Daoy (cell line): Measurements from ENCODE around the gene ASAP2. TPM values are rescaled to one million over a fixed set of nuclear protein-coding genes. Genes with fewer than 3 reads are reported as not detected.

Experiments used
- DNase-seq: peaks from one replicate; pipeline ENCODE4 v3.0.0-alpha.2; 2015; ENCODE audit warnings: low read depth
- total RNA-seq: library from RNA; depleted of rRNA; stranded (reverse); fragments of >200 nt; shearing (Covaris generic); gene quantifications from 2 replicates; pipeline ENCODE4 v1.2.3, GENCODE V29; 2014; rRNA removed

Gene ASAP2
- 20.3 and 22.7 TPM in 2 replicates for total RNA-seq

GRCh38 chr2:9205963-9206948 is at the start of gene ASAP2:
TSS of gene ASAP2 (plus strand) at chr2:9206812. CDS start at chr2:9207105, 293 bp downstream.
- peak; percentile 90 for DNase-seq

GRCh38 chr2:9158786-9159779 is 47.5 kb upstream of the ASAP2 start:
- no peak for DNase-seq

GRCh38 chr2:9160732-9161131 is 45.9 kb upstream of the ASAP2 start:
- no peak for DNase-seq

DNA sequence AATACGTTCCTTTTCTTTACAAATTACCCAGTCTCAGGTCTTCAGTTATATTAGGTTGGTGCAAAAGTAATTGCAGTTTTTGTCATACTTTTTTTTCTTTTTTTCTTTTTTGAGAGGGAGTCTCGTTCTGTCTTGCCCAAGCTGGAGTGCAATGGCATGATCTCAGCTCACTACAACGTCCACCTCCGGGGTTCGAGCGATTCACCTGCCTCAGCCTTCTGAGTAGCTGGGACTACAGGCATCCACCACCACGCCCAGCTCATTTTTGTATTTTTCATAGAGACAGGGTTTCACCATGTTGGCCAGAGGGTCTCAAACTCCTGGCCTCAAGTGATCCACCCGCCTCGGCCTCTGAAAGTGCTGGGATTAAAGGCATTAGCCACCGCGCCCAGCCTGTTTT is 43.8 kb upstream of the ASAP2 start:
- DNase-seq = no peak

- no peak for DNase-seq
These were observed 43.1 kb upstream of the ASAP2 start for GRCh38 chr2:9163306-9164111.

DNA sequence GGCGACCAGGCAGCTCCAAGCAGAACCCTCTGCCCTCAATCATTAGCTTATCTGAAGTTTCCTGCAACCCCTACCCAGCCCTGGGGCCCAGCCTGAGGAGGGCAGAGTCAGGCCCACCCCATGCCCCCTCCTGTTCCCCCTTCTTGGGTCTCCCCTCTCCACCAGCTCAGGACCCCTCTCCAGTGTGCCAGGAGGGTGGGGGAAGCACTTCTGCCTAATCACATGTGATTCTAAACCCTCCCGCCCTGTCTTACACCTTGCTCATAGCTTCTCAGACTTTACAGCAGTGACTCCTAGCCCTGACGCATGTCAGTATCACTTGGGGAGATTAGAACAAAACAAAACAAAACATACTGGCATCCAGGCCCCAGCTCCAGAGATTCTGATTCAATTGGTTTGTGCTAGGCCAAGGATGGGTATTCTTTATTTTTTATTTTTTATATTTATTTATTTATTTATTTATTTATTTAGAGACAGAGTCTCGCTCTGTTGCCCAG is 42.5 kb upstream of the ASAP2 start:
- no peak for DNase-seq

DNA sequence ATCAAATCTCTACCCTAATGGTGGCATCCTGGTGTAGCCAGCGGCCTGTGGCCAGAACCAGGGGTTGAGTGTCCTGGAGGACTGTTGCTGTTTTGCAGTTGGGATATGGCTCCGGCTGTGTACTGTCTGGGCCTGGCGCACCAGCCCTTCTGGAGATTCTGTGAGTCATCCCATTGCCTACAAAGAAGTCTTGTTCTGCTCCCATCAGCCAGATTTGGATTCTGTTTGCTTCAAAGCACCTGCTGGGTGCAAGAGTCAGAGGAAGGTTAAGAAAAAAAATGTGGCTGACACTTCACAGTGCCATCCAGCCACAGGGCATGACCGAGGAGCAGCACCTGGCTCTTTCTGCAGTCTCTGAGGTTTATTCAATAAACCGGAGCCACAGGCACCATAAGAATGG is 41.0 kb upstream of the ASAP2 start:
- peak; percentile 46 for DNase-seq

GRCh38 chr2:9166579-9167377 is 39.8 kb upstream of the ASAP2 start:
- no peak for DNase-seq

DNA sequence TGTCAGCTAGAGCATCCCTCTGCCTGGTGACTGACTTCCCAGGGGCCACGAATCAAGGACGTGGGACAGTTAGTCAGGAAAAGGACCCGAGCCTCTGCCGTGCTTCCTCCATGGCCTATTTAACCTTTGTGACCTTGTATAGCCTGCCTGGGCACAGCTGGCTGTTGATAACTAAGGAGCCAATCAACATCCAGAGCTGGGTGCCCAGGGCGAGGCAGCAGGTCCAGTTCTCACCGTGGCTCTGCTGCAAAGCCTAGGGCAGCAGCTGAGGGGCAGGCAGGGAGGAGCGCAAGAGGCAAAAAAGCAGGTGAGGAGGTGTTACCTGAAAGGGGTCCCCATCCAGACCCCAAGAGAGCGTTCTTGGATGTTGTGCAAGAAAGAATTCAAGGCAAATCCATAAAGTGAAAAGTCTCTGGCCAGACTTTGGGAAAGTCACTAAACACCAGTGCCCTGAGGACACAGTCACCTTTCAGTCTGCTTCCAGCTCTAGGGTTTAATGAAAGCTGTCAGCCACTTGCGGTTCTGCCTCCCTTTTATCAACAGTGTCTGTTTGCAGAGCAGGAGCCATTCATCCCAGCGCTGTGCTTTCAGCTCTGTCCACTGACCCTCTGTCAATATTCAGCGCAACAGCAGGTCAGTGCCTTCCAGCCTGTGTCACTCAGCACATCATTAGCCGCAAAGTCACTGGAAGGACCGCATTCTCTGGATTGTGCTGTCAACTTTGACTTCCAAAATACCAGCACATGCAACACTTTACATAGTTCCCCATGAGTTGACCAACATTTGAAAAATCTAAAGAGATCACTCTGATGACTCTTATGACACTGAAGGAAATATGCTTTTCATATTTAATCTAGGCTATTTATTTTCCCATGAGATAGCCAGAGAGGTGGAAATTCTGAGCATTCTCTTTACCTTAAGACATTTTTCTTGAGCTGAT is 38.6 kb upstream of the ASAP2 start:
- DNase-seq = no peak

- no peak for DNase-seq
These were observed 37.8 kb upstream of the ASAP2 start for GRCh38 chr2:9168821-9169221.

DNA sequence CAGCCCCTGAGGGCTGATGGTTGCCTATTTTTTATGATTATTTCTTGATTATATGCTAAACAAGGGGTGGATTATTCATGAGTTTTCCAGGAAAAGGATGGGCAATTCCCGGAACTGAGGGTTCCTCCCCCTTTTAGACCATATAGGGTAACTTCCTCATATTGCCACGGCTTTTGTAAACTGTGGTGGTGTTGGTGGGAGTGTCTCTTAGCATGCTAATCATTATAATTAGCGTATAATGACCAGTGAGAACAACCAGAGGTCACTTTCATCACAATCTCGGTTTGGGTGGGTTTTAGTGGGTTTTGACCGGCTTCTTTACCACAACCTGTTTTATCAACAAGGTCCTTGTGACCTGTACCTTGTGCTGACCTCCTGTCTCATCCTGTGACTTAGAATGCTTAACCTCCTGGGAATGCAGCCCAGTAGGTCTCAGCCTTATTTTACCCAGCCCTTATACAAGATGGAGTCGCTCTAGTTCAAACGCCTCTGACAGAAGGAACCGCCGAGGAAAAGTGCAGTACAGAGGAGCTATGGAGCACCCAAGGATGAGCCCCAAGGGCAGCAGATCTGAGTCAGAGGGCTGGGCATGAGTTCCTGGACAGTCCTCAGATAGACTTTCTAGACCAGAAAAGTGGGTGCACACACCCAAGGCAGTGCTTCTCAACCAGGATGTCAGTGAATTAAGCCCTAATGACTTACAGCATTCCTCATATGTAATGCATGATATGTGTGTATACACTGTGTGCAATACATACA is 37.1 kb upstream of the ASAP2 start:
- no peak for DNase-seq

DNA sequence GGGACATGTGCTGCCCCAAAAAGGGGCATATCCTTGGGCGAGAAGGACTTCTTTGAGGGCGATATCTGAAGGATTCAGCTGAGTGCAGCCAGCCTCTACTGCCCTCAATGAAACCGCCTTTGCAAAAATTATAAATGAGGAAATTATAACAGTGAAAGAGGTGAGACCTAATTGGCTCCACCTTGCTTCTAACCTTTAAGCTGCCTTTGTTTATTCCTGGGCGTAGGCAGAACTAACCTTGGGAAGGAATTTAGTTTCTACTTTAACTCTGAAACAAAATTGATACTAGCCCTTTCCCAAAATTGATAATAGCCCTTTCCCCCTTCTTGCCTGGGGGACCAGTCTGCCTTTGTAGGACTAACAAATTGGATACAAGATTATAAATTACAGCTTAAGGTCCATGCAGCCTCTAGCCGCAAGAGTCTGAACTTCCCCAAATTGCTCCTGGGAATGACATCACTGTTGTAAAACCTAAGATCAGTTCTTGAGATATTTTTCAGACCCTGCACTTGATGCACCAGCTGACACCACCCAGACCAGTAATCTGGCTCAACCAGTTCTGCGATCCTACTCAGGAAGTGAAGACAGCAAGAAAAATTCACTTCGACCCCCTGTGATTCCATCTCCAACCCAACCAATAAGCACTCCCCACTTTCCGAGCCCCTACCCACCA is 36.0 kb upstream of the ASAP2 start:
- DNase-seq = no peak

GRCh38 chr2:9174771-9175437 is 31.7 kb upstream of the ASAP2 start:
- DNase-seq = peak; percentile 93

DNA sequence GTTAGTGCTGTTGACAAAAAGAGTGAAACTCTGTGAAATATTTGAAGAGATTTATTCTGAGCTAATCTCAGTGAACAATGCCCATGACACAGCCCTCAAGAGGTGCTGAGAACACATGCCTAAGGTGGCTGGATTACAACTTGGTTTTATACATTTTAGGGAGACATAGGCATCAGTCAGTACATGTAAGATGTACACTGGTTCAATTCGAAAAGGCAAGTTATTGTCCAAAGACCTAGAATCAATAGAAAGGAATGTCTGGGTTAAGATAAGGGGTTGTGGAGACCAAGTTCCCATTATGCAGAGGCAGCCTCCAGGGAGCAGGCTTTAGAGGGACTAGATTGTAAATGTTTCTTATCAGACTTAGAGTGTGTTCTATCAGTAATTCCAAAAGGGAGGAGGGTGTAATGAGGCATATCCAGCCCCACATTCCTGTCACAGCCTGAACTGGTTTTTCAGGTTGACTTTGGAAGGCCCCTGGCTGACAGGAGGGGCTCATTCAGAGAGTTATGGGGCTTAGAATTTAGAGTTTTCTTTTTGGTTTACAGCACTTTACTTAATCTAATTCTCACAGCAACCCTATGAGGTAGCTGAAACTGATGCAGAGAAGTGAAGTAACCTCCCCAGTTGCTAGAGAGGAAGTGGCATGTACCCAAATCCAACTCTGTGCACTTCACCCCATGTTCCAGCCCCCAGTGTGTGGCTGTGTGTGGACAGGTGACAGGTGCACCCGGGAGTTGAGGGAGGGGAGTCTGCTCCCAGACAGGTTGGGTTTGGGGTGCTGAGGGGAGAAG is 28.3 kb upstream of the ASAP2 start:
- DNase-seq = peak; percentile 59

- peak; percentile 82 for DNase-seq
These were observed 27.6 kb upstream of the ASAP2 start for GRCh38 chr2:9178904-9179571.
